Glutamatergic neuron (in vitro differentiated cells): Measurements from ENCODE around the gene ZNRF1. TPM values are rescaled to one million over a fixed set of nuclear protein-coding genes. Genes with fewer than 3 reads are reported as not detected.

Experiments used
- DNase-seq: peaks from one replicate; pipeline ENCODE4 v3.0.0; 2022
- H3K27ac Mint-ChIP-seq: one replicate; pipeline ENCODE4 v1.8.0; 2020; ENCODE audit warnings: mild to moderate bottlenecking, mixed read lengths, inconsistent platforms; ENCODE audit not compliant: unreplicated experiment
- H3K27me3 Mint-ChIP-seq: one replicate; pipeline ENCODE4 v1.8.0; 2020; ENCODE audit warnings: mild to moderate bottlenecking, moderate library complexity, mixed read lengths, inconsistent platforms; ENCODE audit not compliant: unreplicated experiment
- H3K36me3 Mint-ChIP-seq: one replicate; pipeline ENCODE4 v1.8.0; 2020; ENCODE audit warnings: mild to moderate bottlenecking, mixed read lengths, inconsistent platforms; ENCODE audit not compliant: unreplicated experiment
- H3K4me1 Mint-ChIP-seq: one replicate; pipeline ENCODE4 v1.8.0; 2020; ENCODE audit warnings: mild to moderate bottlenecking, low read depth, mixed read lengths, inconsistent platforms; ENCODE audit not compliant: unreplicated experiment
- H3K4me3 Mint-ChIP-seq: one replicate; pipeline ENCODE4 v1.8.0; 2020; ENCODE audit warnings: mild to moderate bottlenecking, mixed read lengths, inconsistent platforms; ENCODE audit not compliant: unreplicated experiment
- H3K9me3 Mint-ChIP-seq: one replicate; pipeline ENCODE4 v1.8.0; 2020; ENCODE audit warnings: mild to moderate bottlenecking, moderate library complexity, mixed read lengths, inconsistent platforms; ENCODE audit not compliant: unreplicated experiment
- total RNA-seq: library from RNA; stranded (reverse); fragmentation: NEBNext Ultra II Directional; extraction: Animal tissue kit (Norgen Biotek cat#: 25700); gene quantifications from one replicate; pipeline ENCODE4 v1.2.1, GENCODE V29; 2021; ENCODE audit not compliant: unreplicated experiment
- TF ChIP-seq, protein P1 (sequence below): fragments of 200-600 bp; sonication (generic); IDR thresholded peaks from one replicate; pipeline ENCODE4 v1.5.0; 2021; ENCODE audit not compliant: partially characterized antibody, unreplicated experiment

The ZNRF1 gene
- total RNA-seq, 1 donor from 2014 or later, result 55.3 TPM

DNA sequence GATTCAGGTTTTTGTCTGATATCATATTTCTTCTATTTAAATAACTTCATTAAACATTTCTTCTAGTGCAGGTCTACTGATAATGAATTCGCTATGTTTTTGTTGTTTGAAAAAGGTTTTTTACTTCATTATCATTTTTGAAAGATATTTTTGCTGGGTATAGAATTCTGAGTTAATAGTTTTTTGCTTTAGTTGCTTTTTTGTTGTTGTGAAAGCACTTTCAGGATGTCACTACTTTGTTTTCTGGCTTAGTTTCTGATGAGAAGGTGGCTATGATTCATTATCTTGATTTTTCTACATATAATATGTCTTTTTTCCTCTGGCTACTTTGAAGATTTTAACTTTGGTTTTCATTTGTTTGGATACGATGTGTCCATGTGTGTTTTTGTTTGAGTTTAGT lies 153.0 kb downstream of the ZNRF1 start:
- DNase-seq, result no peak
- TF ChIP-seq, protein P1, sequence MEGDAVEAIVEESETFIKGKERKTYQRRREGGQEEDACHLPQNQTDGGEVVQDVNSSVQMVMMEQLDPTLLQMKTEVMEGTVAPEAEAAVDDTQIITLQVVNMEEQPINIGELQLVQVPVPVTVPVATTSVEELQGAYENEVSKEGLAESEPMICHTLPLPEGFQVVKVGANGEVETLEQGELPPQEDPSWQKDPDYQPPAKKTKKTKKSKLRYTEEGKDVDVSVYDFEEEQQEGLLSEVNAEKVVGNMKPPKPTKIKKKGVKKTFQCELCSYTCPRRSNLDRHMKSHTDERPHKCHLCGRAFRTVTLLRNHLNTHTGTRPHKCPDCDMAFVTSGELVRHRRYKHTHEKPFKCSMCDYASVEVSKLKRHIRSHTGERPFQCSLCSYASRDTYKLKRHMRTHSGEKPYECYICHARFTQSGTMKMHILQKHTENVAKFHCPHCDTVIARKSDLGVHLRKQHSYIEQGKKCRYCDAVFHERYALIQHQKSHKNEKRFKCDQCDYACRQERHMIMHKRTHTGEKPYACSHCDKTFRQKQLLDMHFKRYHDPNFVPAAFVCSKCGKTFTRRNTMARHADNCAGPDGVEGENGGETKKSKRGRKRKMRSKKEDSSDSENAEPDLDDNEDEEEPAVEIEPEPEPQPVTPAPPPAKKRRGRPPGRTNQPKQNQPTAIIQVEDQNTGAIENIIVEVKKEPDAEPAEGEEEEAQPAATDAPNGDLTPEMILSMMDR, result no peak
- H3K9me3 Mint-ChIP-seq, result peaks cover 9% of the 10 kb centered on the region

DNA sequence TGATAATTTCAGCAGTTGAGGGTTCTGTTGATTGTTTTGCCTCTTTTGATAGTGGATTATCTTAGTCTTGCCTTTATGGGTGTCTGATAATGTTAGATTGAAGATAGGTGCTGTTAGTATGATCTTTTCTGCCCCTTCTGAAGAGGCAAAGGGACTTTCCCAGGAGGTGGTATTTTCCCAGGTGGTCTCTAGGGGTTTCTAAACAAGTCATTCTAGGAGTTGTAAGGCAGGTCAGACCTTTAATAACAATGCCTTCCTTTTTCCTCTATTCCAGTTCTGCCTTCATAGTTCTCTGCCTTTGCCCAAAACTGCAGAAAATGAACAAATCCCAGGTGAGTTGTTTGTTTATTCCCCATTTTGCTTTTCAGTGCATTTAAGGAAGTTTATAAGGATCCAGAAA lies 153.8 kb downstream of the ZNRF1 start:
- H3K9me3 Mint-ChIP-seq, result peaks cover 9% of the 10 kb centered on the region
- H3K27ac Mint-ChIP-seq, result no peak overlapping the region
- H3K27me3 Mint-ChIP-seq, result peaks cover 2% of the 10 kb centered on the region
- no peak for DNase-seq
- TF ChIP-seq, protein P1, result no peak
- no peaks in the 10 kb centered on the region for H3K4me1 Mint-ChIP-seq
- H3K4me3 Mint-ChIP-seq, result no peak overlapping the region
- peaks cover 51% of the 10 kb centered on the region for H3K36me3 Mint-ChIP-seq

More for the DNA sequence above, 153.0 kb downstream of the ZNRF1 start:
- Mint-ChIP-seq H3K27me3 (peaks cover 2% of the 10 kb centered on the region), H3K4me1 (no peaks in the 10 kb centered on the region), H3K4me3 (no peak overlapping the region), H3K27ac (no peak overlapping the region), H3K36me3 (peaks cover 43% of the 10 kb centered on the region)

DNA sequence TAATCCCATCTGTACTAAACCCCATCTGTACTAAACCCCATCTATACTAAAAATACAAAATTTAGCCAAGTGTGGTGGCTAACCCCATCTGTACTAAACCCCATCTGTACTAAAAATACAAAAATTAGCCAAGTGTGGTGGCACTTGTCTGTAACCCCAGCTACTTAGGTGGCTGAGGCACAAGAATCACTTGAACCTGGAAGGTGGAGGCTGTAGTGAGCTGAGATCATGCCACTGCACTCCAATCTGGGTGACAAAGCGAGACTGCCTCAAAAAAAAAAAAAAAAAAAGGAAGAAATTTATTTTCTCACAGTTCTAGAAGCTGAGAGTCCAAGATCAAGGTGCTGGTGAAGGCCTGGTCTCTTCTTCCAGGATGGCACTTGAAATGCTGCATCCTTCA lies 161.6 kb downstream of the ZNRF1 start:
- peaks cover 2% of the 10 kb centered on the region for H3K27me3 Mint-ChIP-seq
- H3K9me3 Mint-ChIP-seq, result peaks cover 4% of the 10 kb centered on the region
- H3K36me3 Mint-ChIP-seq, result peaks cover 37% of the 10 kb centered on the region
- H3K4me1 Mint-ChIP-seq, result no peaks in the 10 kb centered on the region
- H3K27ac Mint-ChIP-seq, result no peak overlapping the region
- DNase-seq, result no peak
- TF ChIP-seq, protein P1, result no peak
- H3K4me3 Mint-ChIP-seq, result no peak overlapping the region

Other genes with a start within 250 kb of the ZNRF1 start
- gene FA2H, start 224.2 kb upstream of the ZNRF1 start, total RNA-seq, result not detected
- 65.9 TPM for gene WDR59, start 13.9 kb upstream of the ZNRF1 start, total RNA-seq
- gene LDHD, start 117.8 kb downstream of the ZNRF1 start, total RNA-seq, result not detected
- gene ZFP1, start 149.5 kb downstream of the ZNRF1 start, total RNA-seq, result 16.1 TPM
- gene CTRB2, start 208.1 kb downstream of the ZNRF1 start, total RNA-seq, result not detected
- not detected for gene CTRB1, start 220.0 kb downstream of the ZNRF1 start, total RNA-seq